H1 (cell line): ENCODE measurements around the gene TERC. TPM values are rescaled to one million over a fixed set of nuclear protein-coding genes. Genes with fewer than 3 reads are reported as not detected.

Source experiments
- CTCF ChIA-PET: fragments of 300-600 bp; sonication (Branson Sonifier 250); formaldehyde crosslinking; loops from one replicate; lab custom pipeline; 2021; ENCODE audit not compliant: partially characterized antibody; lab: Charles Lee
- POLR2A ChIA-PET: fragments of 300-600 bp; sonication (Branson Sonifier 250); formaldehyde crosslinking; loops from one replicate; lab custom pipeline; 2021; ENCODE audit warnings: inconsistent platforms; ENCODE audit not compliant: partially characterized antibody; lab: Charles Lee
- DNase-seq, 2 experiments: peaks; one replicate each; pipeline versions ENCODE4 v3.0.0 to v3.0.0-alpha.2; 2010 to 2022; ENCODE audit warnings: low spot score in 2 of 2, low read depth in 1 of 2, mixed read lengths in 1 of 2
- FAIRE-seq: peaks from 2 replicates; lab custom pipeline; 2011; peaks lifted over from hg19 to GRCh38; lab: Jason Lieb, UNC
- H2AFZ ChIP-seq: 2 replicates; pipeline ENCODE4 v1.8.1; 2012; ENCODE audit warnings: low read length, inconsistent platforms
- H2AK5ac ChIP-seq: 2 replicates; pipeline ENCODE4 v1.6.1; 2013; ENCODE audit warnings: low read depth, low read length
- H2BK120ac ChIP-seq: replicated peaks from 2 replicates; pipeline ENCODE3; 2013; ENCODE audit warnings: low read depth, low read length, inconsistent platforms
- H2BK12ac ChIP-seq: 2 replicates; pipeline ENCODE4 v1.6.1; 2013; ENCODE audit warnings: low read depth, low read length
- H2BK15ac ChIP-seq: 2 replicates; pipeline ENCODE4 v1.6.1; 2013; ENCODE audit warnings: low read length
- H2BK20ac ChIP-seq: 2 replicates; pipeline ENCODE4 v1.6.1; 2013; ENCODE audit warnings: low read length
- H2BK5ac ChIP-seq: 2 replicates; pipeline ENCODE4 v1.6.1; 2013; ENCODE audit warnings: low read depth, low read length
- H3K14ac ChIP-seq: 2 replicates; pipeline ENCODE4 v1.6.1; 2013; ENCODE audit warnings: inconsistent platforms; ENCODE audit not compliant: insufficient read length
- H3K18ac ChIP-seq: 2 replicates; pipeline ENCODE4 v1.6.1; 2013; ENCODE audit warnings: low read length; ENCODE audit errors: extremely low read depth
- H3K23ac ChIP-seq: 2 replicates; pipeline ENCODE4 v1.6.1; 2013; ENCODE audit warnings: inconsistent platforms; ENCODE audit not compliant: insufficient read length
- H3K23me2 ChIP-seq: 2 replicates; pipeline ENCODE4 v1.6.1; 2013; ENCODE audit warnings: low read depth, low read length
- H3K27ac ChIP-seq: 2 replicates; pipeline ENCODE4 v1.6.1; 2011; ENCODE audit warnings: low read depth, low read length, inconsistent platforms
- H3K27me3 ChIP-seq, 4 experiments: replicated peaks in 1 of 4; 1 replicate in 1 of 4; 2 replicates in 3 of 4; pipeline versions ENCODE4 v1.6.1 to v1.8.1; 2011 to 2013; ENCODE audit warnings: low read length in 3 of 4, mild to moderate bottlenecking in 3 of 4, inconsistent platforms in 2 of 4, mixed read lengths in 2 of 4, moderate library complexity in 1 of 4; ENCODE audit not compliant: control insufficient read depth in 3 of 4, insufficient read depth in 3 of 4; ENCODE audit errors: extremely low read depth in 1 of 4
- H3K36me3 ChIP-seq, 4 experiments: 2 replicates each; pipeline versions ENCODE4 v1.6.1 to v1.8.1; 2011 to 2013; ENCODE audit warnings: mild to moderate bottlenecking in 4 of 4, low read length in 3 of 4, moderate library complexity in 2 of 4, control low read depth in 1 of 4, inconsistent platforms in 1 of 4; ENCODE audit not compliant: insufficient read depth in 4 of 4, control insufficient read depth in 2 of 4
- H3K4ac ChIP-seq: replicated peaks from 2 replicates; pipeline ENCODE3; 2013; ENCODE audit warnings: low read length, low read depth, mixed read lengths, inconsistent platforms; ENCODE audit not compliant: insufficient read length
- H3K4me1 ChIP-seq, 4 experiments: replicated peaks in 1 of 4; 1 replicate in 1 of 4; 2 replicates in 3 of 4; pipeline versions ENCODE4 v1.6.1 to v1.8.1; 2011 to 2013; ENCODE audit warnings: low read length in 3 of 4, inconsistent platforms in 2 of 4, mixed read lengths in 1 of 4; ENCODE audit not compliant: insufficient read depth in 4 of 4, control insufficient read depth in 3 of 4
- H3K4me2 ChIP-seq, 2 experiments: 2 replicates each; pipeline versions ENCODE4 v1.6.1 to v1.8.1; 2011 to 2013; ENCODE audit warnings: low read depth in 2 of 2, low read length in 2 of 2, control low read depth in 1 of 2, inconsistent platforms in 1 of 2, mild to moderate bottlenecking in 1 of 2; ENCODE audit not compliant: insufficient read depth in 1 of 2
- H3K4me3 ChIP-seq, 4 experiments: fragments of 200-600, 300-600 bp in 1 of 4; sonication (generic), shearing (Covaris generic), sonication (Bioruptor Twin) in 1 of 4; 2 replicates each; pipeline versions ENCODE4 v1.5.1 to v1.8.1; 2011 to 2016; ENCODE audit warnings: low read length in 4 of 4, low read depth in 3 of 4, control low read depth in 2 of 4, inconsistent platforms in 2 of 4, mild to moderate bottlenecking in 2 of 4, mixed read lengths in 1 of 4, moderate library complexity in 1 of 4; ENCODE audit not compliant: insufficient read depth in 2 of 4; ENCODE audit errors: extremely low read depth in 1 of 4
- H3K56ac ChIP-seq: replicated peaks from 2 replicates; pipeline ENCODE3; 2013; ENCODE audit warnings: low read depth, mild to moderate bottlenecking, mixed read lengths, low read length, inconsistent platforms; ENCODE audit not compliant: insufficient read length
- H3K79me1 ChIP-seq: 2 replicates; pipeline ENCODE4 v1.6.1; 2013; ENCODE audit warnings: low read depth, low read length, control low read depth
- H3K79me2 ChIP-seq, 2 experiments: 2 replicates each; pipeline versions ENCODE4 v1.6.1 to v1.8.1; 2012 to 2013; ENCODE audit warnings: low read length in 2 of 2, mild to moderate bottlenecking in 2 of 2, inconsistent platforms in 1 of 2; ENCODE audit not compliant: insufficient read depth in 2 of 2, control insufficient read depth in 1 of 2
- H3K9ac ChIP-seq, 4 experiments: replicated peaks in 1 of 4; 1 replicate in 1 of 4; 2 replicates in 3 of 4; pipeline versions ENCODE4 v1.6.1 to v1.8.1; 2011 to 2013; ENCODE audit warnings: low read depth in 3 of 4, low read length in 3 of 4, control low read depth in 2 of 4, mild to moderate bottlenecking in 2 of 4, moderate library complexity in 2 of 4, inconsistent platforms in 1 of 4; ENCODE audit errors: extremely low read depth in 1 of 4
- H3K9me3 ChIP-seq, 2 experiments: 2 replicates each; pipeline versions ENCODE4 v1.6.1 to v1.8.1; 2012 to 2013; ENCODE audit warnings: mild to moderate bottlenecking in 2 of 2, moderate library complexity in 2 of 2, control low read depth in 1 of 2, inconsistent platforms in 1 of 2, low read depth in 1 of 2, low read length in 1 of 2, mixed read lengths in 1 of 2; ENCODE audit not compliant: insufficient read depth in 2 of 2
- H4K20me1 ChIP-seq, 2 experiments: replicated peaks in 1 of 2; 2 replicates each; pipeline versions ENCODE3 to v1.8.1; 2011 to 2013; ENCODE audit warnings: inconsistent platforms in 2 of 2, low read length in 2 of 2, mild to moderate bottlenecking in 1 of 2; ENCODE audit not compliant: insufficient read depth in 2 of 2, control insufficient read depth in 1 of 2
- H4K5ac ChIP-seq: 2 replicates; pipeline ENCODE4 v1.6.1; 2013; ENCODE audit warnings: low read length, low read depth, mixed read lengths, inconsistent platforms; ENCODE audit not compliant: insufficient read length
- H4K8ac ChIP-seq: 2 replicates; pipeline ENCODE4 v1.8.0; 2013; ENCODE audit warnings: mild to moderate bottlenecking, moderate library complexity, low read length, inconsistent platforms; ENCODE audit not compliant: insufficient read depth; ENCODE audit errors: extremely low read depth
- H4K91ac ChIP-seq: replicated peaks from 2 replicates; pipeline ENCODE3; 2013; ENCODE audit warnings: low read length, mixed read lengths, inconsistent platforms; ENCODE audit not compliant: insufficient read length
- CHD1 ChIP-seq: IDR thresholded peaks from 2 replicates; pipeline ENCODE4 v1.6.1; 2012; ENCODE audit warnings: low read depth, low read length, improper control_type of control experiment
- CTBP2 ChIP-seq: IDR thresholded peaks from 2 replicates; pipeline ENCODE4 v1.7.0; 2011; ENCODE audit warnings: borderline replicate concordance, mild to moderate bottlenecking, moderate library complexity, mixed read lengths, low read length; ENCODE audit not compliant: insufficient read depth, insufficient read length
- EZH2 ChIP-seq: fragments of 200-600 bp; sonication (generic); IDR thresholded peaks from 2 replicates; pipeline ENCODE4 v1.7.1; 2012; ENCODE audit warnings: low read depth, mild to moderate bottlenecking, moderate library complexity, low read length, inconsistent platforms; ENCODE audit not compliant: severe bottlenecking
- KDM1A ChIP-seq: fragments of 200-600, 300-600 bp; sonication (generic); IDR thresholded peaks from 2 replicates; pipeline ENCODE4 v1.7.1; 2016; ENCODE audit warnings: mild to moderate bottlenecking, low read length, borderline replicate concordance
- POLR2A ChIP-seq, 2 experiments: IDR thresholded peaks; 1 replicate in 1 of 2; 2 replicates in 1 of 2; pipeline ENCODE4 v1.6.1; 2011; ENCODE audit warnings: low read depth in 2 of 2, low read length in 2 of 2, mild to moderate bottlenecking in 2 of 2; ENCODE audit errors: control extremely low read depth in 1 of 2
- RAD21 ChIP-seq, 2 experiments: IDR thresholded peaks in 1 of 2; conservative IDR thresholded peaks in 1 of 2; 2 replicates each; pipeline ENCODE4 v1.6.1; 2011; ENCODE audit warnings: low read depth in 2 of 2, low read length in 2 of 2, improper control_type of control experiment in 1 of 2, inconsistent platforms in 1 of 2, mild to moderate bottlenecking in 1 of 2, moderate library complexity in 1 of 2
- WGBS, 2 experiments: shearing (Covaris generic) in 1 of 2; methylation state at CpG; one replicate each; pipeline versions ENCODE4 v1.1.6 to v1.1.7; 2013 to 2015; ENCODE audit warnings: low lambda C conversion rate in 2 of 2, mixed read lengths in 2 of 2, inconsistent platforms in 1 of 2, low coverage in 1 of 2, missing lambda C conversion rate in 1 of 2; ENCODE audit not compliant: insufficient replicate concordance in 2 of 2, insufficient coverage in 1 of 2, insufficient read length in 1 of 2; ENCODE audit errors: extremely low coverage in 1 of 2, missing lambda C conversion rate in 1 of 2; 5-methylcytosine and 5-hydroxymethylcytosine counted together
- polyA plus RNA-seq, 7 experiments: library from polyadenylated mRNA; depleted of rRNA in 3 of 7; stranded (reverse) in 5 of 7; unstranded in 2 of 7; fragments of >200 nt in 5 of 7; fragments of 200-250 nt in 2 of 7; gene quantifications; 1 replicate in 5 of 7; 2 replicates in 1 of 7; 4 replicates in 1 of 7; pipeline versions ENCODE4 v1.2.1 to v1.2.3, GENCODE V29; 2011 to 2013; ENCODE audit warnings: missing spikeins in 2 of 7, mixed read lengths in 2 of 7
- total RNA-seq: library from RNA; stranded (reverse); fragmentation: NEBNext Ultra II Directional; extraction: Animal tissue kit (Norgen Biotek cat#: 25700); gene quantifications from 2 replicates; pipeline ENCODE4 v1.2.1, GENCODE V29; 2021
- TF ChIP-seq, protein P1 (sequence below): IDR thresholded peaks from 2 replicates; pipeline ENCODE4 v1.6.1; 2012; ENCODE audit warnings: inconsistent platforms
- TF ChIP-seq, protein P2 (sequence below): IDR thresholded peaks from 2 replicates; pipeline ENCODE4 v1.6.1; 2012; ENCODE audit warnings: inconsistent platforms

The TERC gene
- total and polyA plus RNA-seq, 2 of the 8 experiments (the other 6 are each of a cell fraction or from before 2014, with no cell fraction given): 2.3 to 17.0 TPM

DNA sequence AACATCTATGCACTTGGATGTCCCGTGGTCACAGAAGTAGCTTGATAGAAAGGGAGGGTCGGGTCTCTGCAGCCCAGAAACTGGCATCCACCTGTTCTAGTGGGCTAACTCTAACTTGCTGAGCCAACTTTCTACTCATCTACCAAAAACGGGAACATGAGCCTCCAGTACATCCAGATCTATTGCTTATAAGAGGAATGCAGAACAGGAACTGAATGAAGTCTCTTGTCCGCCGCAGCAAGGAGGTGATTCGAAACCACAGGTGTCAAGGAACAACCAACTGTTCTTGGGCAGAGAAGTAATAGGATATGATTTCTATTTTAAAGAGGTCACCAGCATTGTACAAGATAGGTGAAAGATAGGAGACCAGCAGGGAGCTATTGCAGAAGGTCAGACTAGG is 17.9 kb downstream of the TERC start:
- peaks cover 0 to 5% (median 0%) of the 10 kb centered on the region in 4 experiments; a peak in 2 of 7 replicates for H3K4me1 ChIP-seq
- H3K79me2 ChIP-seq: no peaks in the 10 kb centered on the region
- no peaks in the 10 kb centered on the region for H3K79me1 ChIP-seq
- FAIRE-seq: no peak
- peaks cover 0 to 1% (median 0%) of the 10 kb centered on the region in 4 experiments; a peak in 1 of 7 replicates for H3K27me3 ChIP-seq
- TF ChIP-seq EZH2 (no peak), RAD21 (IDR thresholded peaks at IDR 0.05 in 1 of 2, conservative IDR thresholded peaks at IDR 0.05 in 1 of 2; ENCODE audit: low read depth in 2 of 2, low read length in 2 of 2) (no peak), POLR2A (IDR thresholded peaks at IDR 0.05; ENCODE audit: control extremely low read depth in 1 of 2, low read depth in 2 of 2, low read length in 2 of 2) (no peak), CTBP2 (no peak), KDM1A (no peak), CHD1 (no peak)
- TF ChIP-seq, protein P1, sequence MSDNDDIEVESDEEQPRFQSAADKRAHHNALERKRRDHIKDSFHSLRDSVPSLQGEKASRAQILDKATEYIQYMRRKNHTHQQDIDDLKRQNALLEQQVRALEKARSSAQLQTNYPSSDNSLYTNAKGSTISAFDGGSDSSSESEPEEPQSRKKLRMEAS: no peak
- TF ChIP-seq, protein P2, sequence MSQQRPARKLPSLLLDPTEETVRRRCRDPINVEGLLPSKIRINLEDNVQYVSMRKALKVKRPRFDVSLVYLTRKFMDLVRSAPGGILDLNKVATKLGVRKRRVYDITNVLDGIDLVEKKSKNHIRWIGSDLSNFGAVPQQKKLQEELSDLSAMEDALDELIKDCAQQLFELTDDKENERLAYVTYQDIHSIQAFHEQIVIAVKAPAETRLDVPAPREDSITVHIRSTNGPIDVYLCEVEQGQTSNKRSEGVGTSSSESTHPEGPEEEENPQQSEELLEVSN: no peak
- no peak overlapping the region for H3K4ac ChIP-seq
- 0 out of 2 replicates have a peak overlapping the region, but pooled peaks have one; percentile 5 for H2AK5ac ChIP-seq
- H2BK12ac ChIP-seq: no peak overlapping the region
- CTCF ChIA-PET: interaction anchor here (0.6 to 5.6 kb wide), 9 partner anchors 31 to 882 kb away, joined by 3 to 31 read pairs (median 6); no protein-coding TSS in a partner anchor
- H4K8ac ChIP-seq: no peak overlapping the region
- no peak overlapping the region for H4K91ac ChIP-seq
- H3K56ac ChIP-seq: no peak overlapping the region
- H2BK5ac ChIP-seq: 0 out of 2 replicates have a peak overlapping the region, but pooled peaks have one; percentile 19
- no peak overlapping the region for H2BK15ac ChIP-seq
- H3K23ac ChIP-seq: no peak overlapping the region
- H4K20me1 ChIP-seq: no peaks in the 10 kb centered on the region
- H4K5ac ChIP-seq: no peak overlapping the region
- no peak overlapping the region for H2BK120ac ChIP-seq
- no peak overlapping the region for H2AFZ ChIP-seq
- WGBS, 2 experiments: 78% methylated on average over 6 of the region's 6 CpGs; no CpG with 5 or more reads in 1 of the 2 experiments
- POLR2A ChIA-PET: no interaction called here
- no peaks in the 10 kb centered on the region for H3K23me2 ChIP-seq
- H3K4me3 ChIP-seq: no peak overlapping the region
- H2BK20ac ChIP-seq: no peak overlapping the region
- H3K18ac ChIP-seq: no peak overlapping the region
- H3K4me2 ChIP-seq: no peak overlapping the region
- H3K36me3 ChIP-seq: no peaks in the 10 kb centered on the region
- H3K14ac ChIP-seq: no peak overlapping the region
- no peaks in the 10 kb centered on the region for H3K9me3 ChIP-seq
- DNase-seq: no peak
- H3K9ac ChIP-seq: no peak overlapping the region
- no peak overlapping the region for H3K27ac ChIP-seq
